Liver (tissue), 9 donors: ENCODE results near the gene EARS2. TPM values are rescaled to one million over a fixed set of nuclear protein-coding genes. Genes with fewer than 3 reads are reported as not detected.

Experiments used
- DNase-seq: peaks from one replicate; pipeline ENCODE4 v3.0.0-alpha.2; 2017; ENCODE audit warnings: low spot score
- H3K27ac ChIP-seq, 2 donors: one replicate each; pipeline ENCODE4 v1.7.0; 2013; ENCODE audit warnings: inconsistent platforms in 2 of 2, low read length in 2 of 2, control low read depth in 1 of 2, low read depth in 1 of 2, mild to moderate bottlenecking in 1 of 2
- H3K27me3 ChIP-seq, 4 donors: one replicate each; pipeline versions ENCODE4 v1.6.1 to v1.7.0; 2013; ENCODE audit warnings: low read length in 3 of 4, inconsistent platforms in 1 of 4, mild to moderate bottlenecking in 1 of 4, moderate library complexity in 1 of 4; ENCODE audit not compliant: control insufficient read depth in 4 of 4, insufficient read depth in 4 of 4
- H3K36me3 ChIP-seq, 4 donors: one replicate each; pipeline versions ENCODE4 v1.6.1 to v1.7.0; 2013; ENCODE audit warnings: low read length in 3 of 4, mild to moderate bottlenecking in 3 of 4, low read depth in 1 of 4, moderate library complexity in 1 of 4; ENCODE audit not compliant: control insufficient read depth in 4 of 4, insufficient read depth in 3 of 4
- H3K4me1 ChIP-seq, 4 donors: one replicate each; pipeline versions ENCODE4 v1.6.1 to v1.7.0; 2013; ENCODE audit warnings: low read length in 3 of 4, mild to moderate bottlenecking in 3 of 4, moderate library complexity in 1 of 4; ENCODE audit not compliant: control insufficient read depth in 4 of 4, insufficient read depth in 4 of 4
- H3K4me3 ChIP-seq, 3 donors: one replicate each; pipeline versions ENCODE4 v1.6.1 to v1.7.0; 2013; ENCODE audit warnings: low read length in 3 of 3, control low read depth in 1 of 3, low read depth in 1 of 3, mild to moderate bottlenecking in 1 of 3
- H3K9ac ChIP-seq, 2 donors: one replicate each; pipeline ENCODE4 v1.7.0; 2013; ENCODE audit warnings: low read length in 2 of 2, mild to moderate bottlenecking in 2 of 2, moderate library complexity in 2 of 2, control low read depth in 1 of 2, low read depth in 1 of 2
- H3K9me3 ChIP-seq, 4 donors: one replicate each; pipeline versions ENCODE4 v1.6.1 to v1.7.0; 2013; ENCODE audit warnings: low read length in 3 of 4; ENCODE audit not compliant: control insufficient read depth in 4 of 4
- ATF3 ChIP-seq: IDR thresholded peaks from 2 replicates; pipeline ENCODE4 v1.6.1; 2016; ENCODE audit warnings: antibody characterized with exemption
- CTCF ChIP-seq: fragments of 150-350 bp; IDR thresholded peaks from 2 replicates; pipeline ENCODE4 v1.5.1; 2017; ENCODE audit warnings: improper control_type of control experiment, low read depth, low read length; ENCODE audit not compliant: missing input control
- EGR1 ChIP-seq, 2 donors: IDR thresholded peaks; 2 replicates each; pipeline ENCODE4 v1.6.1; 2016 to 2018; ENCODE audit warnings: antibody characterized with exemption in 2 of 2, low read depth in 2 of 2
- FOXA1 ChIP-seq: IDR thresholded peaks from 2 replicates; pipeline ENCODE4 v1.6.1; 2016; ENCODE audit warnings: antibody characterized with exemption
- FOXA2 ChIP-seq: IDR thresholded peaks from 2 replicates; pipeline ENCODE4 v1.6.1; 2016; ENCODE audit warnings: antibody characterized with exemption
- GABPA ChIP-seq, 2 donors: IDR thresholded peaks in 1 of 2; conservative IDR thresholded peaks in 1 of 2; 2 replicates each; pipeline ENCODE4 v1.6.1; 2016; ENCODE audit warnings: antibody characterized with exemption in 2 of 2, mild to moderate bottlenecking in 1 of 2, moderate library complexity in 1 of 2
- HNF4A ChIP-seq, 2 donors: conservative IDR thresholded peaks; 2 replicates each; pipeline ENCODE4 v1.6.1; 2016; ENCODE audit warnings: antibody characterized with exemption in 2 of 2, mild to moderate bottlenecking in 2 of 2
- HNF4G ChIP-seq: IDR thresholded peaks from 2 replicates; pipeline ENCODE4 v1.6.1; 2016; ENCODE audit warnings: antibody characterized with exemption
- JUND ChIP-seq, 2 donors: IDR thresholded peaks; 2 replicates each; pipeline ENCODE4 v1.6.1; 2016; ENCODE audit warnings: antibody characterized with exemption in 2 of 2
- MAX ChIP-seq: IDR thresholded peaks from 2 replicates; pipeline ENCODE4 v1.6.1; 2016; ENCODE audit warnings: antibody characterized with exemption
- NR2F2 ChIP-seq: IDR thresholded peaks from 2 replicates; pipeline ENCODE4 v1.6.1; 2016; ENCODE audit warnings: antibody characterized with exemption
- RXRA ChIP-seq, 2 donors: IDR thresholded peaks; 2 replicates each; pipeline ENCODE4 v1.6.1; 2017 to 2018; ENCODE audit warnings: antibody characterized with exemption in 2 of 2, mild to moderate bottlenecking in 1 of 2
- TAF1 ChIP-seq: conservative IDR thresholded peaks from 2 replicates; pipeline ENCODE4 v1.6.1; 2016; ENCODE audit warnings: antibody characterized with exemption, mild to moderate bottlenecking
- YY1 ChIP-seq: IDR thresholded peaks from 2 replicates; pipeline ENCODE4 v1.6.1; 2016; ENCODE audit warnings: antibody characterized with exemption, mild to moderate bottlenecking
- WGBS: extraction: QIAGEN DNeasy Blood & Tissue Kit; methylation state at CpG from one replicate; pipeline ENCODE4 v1.1.7; 2013; 5-methylcytosine and 5-hydroxymethylcytosine counted together
- polyA plus RNA-seq, 2 donors: library from polyadenylated mRNA; stranded (reverse) in 1 of 2; unstranded in 1 of 2; fragments of 200-250 nt in 1 of 2; fragments of >200 nt in 1 of 2; fragmentation: Nextera tagmentation in 1 of 2; extraction: Ambion mirVana in 1 of 2; gene quantifications; one replicate each; pipeline versions ENCODE4 v1.2.1 to v1.2.3, GENCODE V29; 2013 to 2015
- total RNA-seq, 2 donors: library from RNA; depleted of rRNA; stranded (reverse); fragments of >200 nt; gene quantifications; one replicate each; pipeline ENCODE4 v1.2.3, GENCODE V29; 2014
- donor health status: healthy.
- donor health status: healthy.
- donor health status: healthy.
- donor health status: healthy.
- donor health status: healthy.

EARS2 gene
- total and polyA plus RNA-seq, 4 donors = 11.6 to 31.0 (median 19.6) TPM

- Histone ChIP-seq H3K9ac (no peak overlapping the region), H3K4me3 (no peak overlapping the region), H3K27ac (peak overlapping the region in 1 of 2 donors; percentile 72), H3K36me3 (peaks cover 0 to 2% (median 0%) of the 10 kb centered on the region in 4 donors), H3K9me3 (no peaks in the 10 kb centered on the region), H3K4me1 (peaks cover 16 to 28% (median 21%) of the 10 kb centered on the region in 4 donors), H3K27me3 (no peaks in the 10 kb centered on the region)
- TF ChIP-seq YY1 = no peak
- no peak for TF ChIP-seq FOXA1
- no peak for TF ChIP-seq TAF1
- TF ChIP-seq CTCF = no peak
- TF ChIP-seq HNF4A (conservative IDR thresholded peaks at IDR 0.05) = no peak
- TF ChIP-seq GABPA (IDR thresholded peaks at IDR 0.05 in 1 of 2, conservative IDR thresholded peaks at IDR 0.05 in 1 of 2) = no peak
- TF ChIP-seq ATF3 = no peak
- no peak for TF ChIP-seq RXRA (IDR thresholded peaks at IDR 0.05)
- 89% methylated on average over 5 of the region's 5 CpGs for WGBS
- DNase-seq = no peak
Measured at GRCh38 chr16:23504076-23504452, 53.1 kb downstream of the EARS2 start.

GRCh38 chr16:23502466-23502865 is 54.7 kb downstream of the EARS2 start:
- no peak for DNase-seq
- TF ChIP-seq TAF1 = no peak
- no peaks in the 10 kb centered on the region for H3K36me3 ChIP-seq
- H3K9me3 ChIP-seq = no peaks in the 10 kb centered on the region
- no peaks in the 10 kb centered on the region for H3K27me3 ChIP-seq
- 80% methylated on average over 2 of the region's 2 CpGs for WGBS
- no peak overlapping the region for H3K27ac ChIP-seq
- H3K4me1 ChIP-seq = peaks cover 14 to 24% (median 18%) of the 10 kb centered on the region in 4 donors
- H3K4me3 ChIP-seq = no peak overlapping the region
- no peak overlapping the region for H3K9ac ChIP-seq

GRCh38 chr16:23501291-23501690 is 55.9 kb downstream of the EARS2 start:
- no peaks in the 10 kb centered on the region for H3K36me3 ChIP-seq
- no peaks in the 10 kb centered on the region for H3K27me3 ChIP-seq
- no peaks in the 10 kb centered on the region for H3K9me3 ChIP-seq
- no peak overlapping the region for H3K27ac ChIP-seq
- H3K9ac ChIP-seq = no peak overlapping the region
- H3K4me1 ChIP-seq = peaks cover 15 to 30% (median 20%) of the 10 kb centered on the region in 4 donors
- no peak overlapping the region for H3K4me3 ChIP-seq
- TF ChIP-seq ATF3 (no peak), HNF4A (conservative IDR thresholded peaks at IDR 0.05) (peak in 1 of 2 donors; percentile 36), YY1 (peak; percentile 69), NR2F2 (no peak), GABPA (IDR thresholded peaks at IDR 0.05 in 1 of 2, conservative IDR thresholded peaks at IDR 0.05 in 1 of 2) (no peak), MAX (peak; percentile 12), TAF1 (no peak), EGR1 (IDR thresholded peaks at IDR 0.05; ENCODE audit: low read depth in 2 of 2) (no peak), HNF4G (no peak), JUND (IDR thresholded peaks at IDR 0.05) (no peak), FOXA2 (peak; percentile 11), RXRA (IDR thresholded peaks at IDR 0.05) (no peak)
- no peak for DNase-seq
- 39% methylated on average over 5 of the region's 5 CpGs for WGBS
